ENCODE results near the gene BTNL8. TPM values are rescaled to one million over a fixed set of nuclear protein-coding genes. Genes with fewer than 3 reads are reported as not detected.

BTNL8 gene
- polyA plus RNA-seq, 1 experiment: not detected

- Histone ChIP-seq H3K4me3 (ENCODE audit: low read depth, low read length) (no peak overlapping the region), H3K27me3 (ENCODE audit: control insufficient read depth, insufficient read depth, low read length) (peaks cover 2% of the 10 kb centered on the region; the same call in 1 of the 2 replicates), H3K36me3 (ENCODE audit: control insufficient read depth, insufficient read depth, low read length) (no peaks in the 10 kb centered on the region)
- DNase-seq (ENCODE audit: low read depth): no peak
- TF ChIP-seq, protein P1, sequence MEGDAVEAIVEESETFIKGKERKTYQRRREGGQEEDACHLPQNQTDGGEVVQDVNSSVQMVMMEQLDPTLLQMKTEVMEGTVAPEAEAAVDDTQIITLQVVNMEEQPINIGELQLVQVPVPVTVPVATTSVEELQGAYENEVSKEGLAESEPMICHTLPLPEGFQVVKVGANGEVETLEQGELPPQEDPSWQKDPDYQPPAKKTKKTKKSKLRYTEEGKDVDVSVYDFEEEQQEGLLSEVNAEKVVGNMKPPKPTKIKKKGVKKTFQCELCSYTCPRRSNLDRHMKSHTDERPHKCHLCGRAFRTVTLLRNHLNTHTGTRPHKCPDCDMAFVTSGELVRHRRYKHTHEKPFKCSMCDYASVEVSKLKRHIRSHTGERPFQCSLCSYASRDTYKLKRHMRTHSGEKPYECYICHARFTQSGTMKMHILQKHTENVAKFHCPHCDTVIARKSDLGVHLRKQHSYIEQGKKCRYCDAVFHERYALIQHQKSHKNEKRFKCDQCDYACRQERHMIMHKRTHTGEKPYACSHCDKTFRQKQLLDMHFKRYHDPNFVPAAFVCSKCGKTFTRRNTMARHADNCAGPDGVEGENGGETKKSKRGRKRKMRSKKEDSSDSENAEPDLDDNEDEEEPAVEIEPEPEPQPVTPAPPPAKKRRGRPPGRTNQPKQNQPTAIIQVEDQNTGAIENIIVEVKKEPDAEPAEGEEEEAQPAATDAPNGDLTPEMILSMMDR (IDR thresholded peaks at IDR 0.05; ENCODE audit: insufficient read depth, low read depth, low read length): no peak
- ChIA-PET POLR2A (no interaction called here), CTCF (interaction anchor here (1.3 to 1.6 kb wide), 2 partner anchors 8 to 86 kb away, joined by 3 read pairs; no protein-coding TSS in a partner anchor)
These were observed 28.5 kb upstream of the BTNL8 start for GRCh38 chr5:180870276-180871068.

- no peak for DNase-seq (ENCODE audit: low read depth)
- Histone ChIP-seq H3K4me3 (ENCODE audit: low read depth, low read length) (no peak overlapping the region), H3K36me3 (ENCODE audit: control insufficient read depth, insufficient read depth, low read length) (no peaks in the 10 kb centered on the region), H3K27me3 (ENCODE audit: control insufficient read depth, insufficient read depth, low read length) (peaks cover 2% of the 10 kb centered on the region; the same call in 1 of the 2 replicates)
- ChIA-PET POLR2A (no interaction called here), CTCF (interaction anchor here (0.6 to 1.8 kb wide), 2 partner anchors 9 to 51 kb away, joined by 3 to 5 read pairs; no protein-coding TSS in a partner anchor)
- TF ChIP-seq, protein P1 (IDR thresholded peaks at IDR 0.05; ENCODE audit: insufficient read depth, low read depth, low read length): no peak
These were observed 26.5 kb upstream of the BTNL8 start for GRCh38 chr5:180872419-180872818.

DNA sequence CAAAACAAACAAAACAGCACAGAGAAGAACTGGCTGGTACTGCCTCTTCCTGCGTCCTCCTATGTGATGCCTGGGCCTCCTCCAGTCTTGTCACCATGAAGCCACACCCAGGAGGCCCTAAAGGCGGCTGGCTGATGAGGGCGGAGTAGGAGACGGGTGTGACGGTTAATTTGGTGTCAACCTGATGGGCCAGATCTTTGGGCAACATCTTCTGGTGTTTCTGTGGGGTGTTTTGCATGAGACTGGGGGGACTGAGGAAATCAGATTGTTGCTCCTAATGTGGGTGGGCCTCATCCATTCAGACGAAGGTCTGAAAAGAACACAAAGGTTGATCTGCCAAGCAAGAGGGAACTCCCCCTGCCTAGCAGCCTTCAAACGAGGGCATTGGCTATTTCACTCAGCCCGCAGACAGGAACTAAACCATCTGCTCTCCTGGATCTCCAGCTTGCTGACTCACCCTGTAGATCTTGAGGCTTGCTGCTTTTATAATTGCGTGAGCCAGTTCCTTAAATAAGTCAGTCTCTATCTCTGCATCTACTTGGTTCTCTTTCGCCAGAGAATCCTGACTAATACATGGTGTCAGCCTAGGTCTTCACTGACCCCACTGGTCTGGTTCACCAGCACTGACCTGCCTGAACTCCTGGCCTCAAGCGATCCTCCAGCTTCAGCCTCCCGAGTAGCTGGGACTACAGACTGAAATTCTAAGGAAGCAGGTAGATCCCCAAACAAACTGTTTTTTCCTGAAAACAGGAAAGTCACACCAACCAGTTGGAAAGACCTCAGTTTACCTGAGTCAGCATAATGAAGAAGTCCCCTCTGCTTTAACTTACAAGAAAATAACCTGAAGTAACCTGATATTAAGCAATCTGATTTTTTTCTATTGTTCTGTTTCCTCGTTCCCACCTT, 25.1 kb upstream of the BTNL8 start:
- TF ChIP-seq, protein P1 (IDR thresholded peaks at IDR 0.05; ENCODE audit: insufficient read depth, low read depth, low read length): no peak
- CTCF ChIA-PET: interaction anchor here (0.9 to 1.8 kb wide), 3 partner anchors 11 to 90 kb away, joined by 3 to 5 read pairs (median 3); no protein-coding TSS in a partner anchor
- Histone ChIP-seq H3K27me3 (ENCODE audit: control insufficient read depth, insufficient read depth, low read length) (no peaks in the 10 kb centered on the region), H3K36me3 (ENCODE audit: control insufficient read depth, insufficient read depth, low read length) (no peaks in the 10 kb centered on the region), H3K4me3 (ENCODE audit: low read depth, low read length) (no peak overlapping the region)
- POLR2A ChIA-PET: no interaction called here
- no peak for DNase-seq (ENCODE audit: low read depth)

GRCh38 chr5:180874804-180875582, 24.0 kb upstream of the BTNL8 start:
- Histone ChIP-seq H3K4me3 (ENCODE audit: low read depth, low read length) (no peak overlapping the region), H3K36me3 (ENCODE audit: control insufficient read depth, insufficient read depth, low read length) (no peaks in the 10 kb centered on the region), H3K27me3 (ENCODE audit: control insufficient read depth, insufficient read depth, low read length) (no peaks in the 10 kb centered on the region)
- no peak for DNase-seq (ENCODE audit: low read depth)
- ChIA-PET POLR2A (no interaction called here), CTCF (interaction anchor here (1.3 kb wide), 1 partner anchor 91 kb away, joined by 3 read pairs; no protein-coding TSS in a partner anchor)
- TF ChIP-seq, protein P1 (IDR thresholded peaks at IDR 0.05; ENCODE audit: insufficient read depth, low read depth, low read length): no peak

Measured in BJ (cell line).